Measurements from ENCODE around the gene KCNG2.

Gene KCNG2

DNA sequence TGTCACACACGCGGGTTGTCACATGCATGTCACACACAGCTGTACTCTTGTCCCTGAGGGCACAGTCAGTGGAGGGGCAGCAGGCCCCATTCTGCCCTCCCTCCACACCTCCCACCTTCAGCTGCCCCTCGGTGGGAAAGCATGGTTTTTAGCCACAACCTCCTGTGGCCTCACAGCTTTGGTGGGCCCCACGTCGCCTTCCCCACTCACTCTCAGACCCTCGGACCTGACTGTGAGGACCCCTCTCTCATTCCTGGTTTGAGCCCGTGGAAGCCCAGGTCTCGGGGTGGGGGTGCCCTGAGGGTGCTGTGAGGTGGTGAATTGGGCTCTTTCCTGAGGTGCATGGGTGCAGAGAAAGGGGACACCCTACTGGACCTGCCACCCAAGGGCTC is 19.9 kb downstream of the KCNG2 start:
- in situ Hi-C loops (cut with MboI; ENCODE audit: low sequenced_read_pairs), result no loop called here

DNA sequence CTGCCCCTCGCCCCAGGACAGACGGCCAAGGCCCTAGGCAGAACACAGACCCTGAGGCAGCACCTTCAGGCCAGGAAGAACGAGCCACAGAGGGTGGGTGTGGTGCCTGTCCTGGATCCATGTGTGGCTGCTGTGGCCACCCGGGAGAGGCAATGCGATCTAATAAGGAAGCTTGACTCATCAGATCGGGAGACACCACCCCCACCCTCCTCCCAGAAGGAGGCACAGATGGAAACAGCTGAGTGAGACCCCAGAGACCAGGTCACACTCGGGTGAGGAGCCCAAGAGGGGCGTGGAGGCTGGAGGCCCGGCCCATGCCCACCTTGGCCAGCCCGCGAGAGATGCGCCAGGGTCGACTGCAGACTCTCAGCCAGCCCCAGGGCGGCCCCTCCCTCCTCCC is 20.3 kb downstream of the KCNG2 start:
- in situ Hi-C loops (cut with MboI; ENCODE audit: low sequenced_read_pairs), result no loop called here

- in situ Hi-C loops (cut with MboI; ENCODE audit: low sequenced_read_pairs), result no loop called here
Observed at GRCh38 chr18:79818631-79819030, 20.9 kb downstream of the KCNG2 start.

- in situ Hi-C loops (cut with MboI; ENCODE audit: low sequenced_read_pairs), result no loop called here
Observed at GRCh38 chr18:79819064-79819967, 21.6 kb downstream of the KCNG2 start.

GRCh38 chr18:79819968-79820351 is 22.2 kb downstream of the KCNG2 start:
- in situ Hi-C loops (cut with MboI; ENCODE audit: low sequenced_read_pairs), result no loop called here

- in situ Hi-C loops (cut with MboI; ENCODE audit: low sequenced_read_pairs), result no loop called here
Observed at GRCh38 chr18:79823120-79823519, 25.4 kb downstream of the KCNG2 start.

DNA sequence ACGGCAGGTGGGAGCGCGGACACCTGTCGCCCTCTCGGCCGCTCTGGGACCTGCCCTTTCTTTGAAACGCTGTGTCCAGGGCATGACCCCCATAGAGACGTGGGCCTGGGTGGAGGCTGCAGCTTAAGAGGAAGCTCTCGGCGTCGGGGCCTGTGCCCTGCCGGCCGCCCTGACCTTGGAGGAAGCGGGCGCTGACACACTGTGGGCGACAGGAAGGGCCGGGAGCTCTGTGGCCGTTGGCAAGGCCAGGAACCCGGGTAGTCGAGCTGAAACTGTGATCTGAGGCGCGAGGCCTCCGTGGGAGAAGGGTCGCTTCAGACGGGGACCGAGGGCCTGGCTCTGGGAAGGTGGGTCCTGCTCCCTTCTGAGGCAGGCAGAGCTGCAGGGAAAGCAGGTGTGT is 28.2 kb downstream of the KCNG2 start:
- in situ Hi-C loops (cut with MboI; ENCODE audit: low sequenced_read_pairs), result no loop called here

GRCh38 chr18:79826966-79827365 is 29.2 kb downstream of the KCNG2 start:
- in situ Hi-C loops (cut with MboI; ENCODE audit: low sequenced_read_pairs), result no loop called here

GRCh38 chr18:79828258-79828657 is 30.5 kb downstream of the KCNG2 start:
- in situ Hi-C loops (cut with MboI; ENCODE audit: low sequenced_read_pairs), result no loop called here

GRCh38 chr18:79829136-79829854 is 31.6 kb downstream of the KCNG2 start:
- in situ Hi-C loops (cut with MboI; ENCODE audit: low sequenced_read_pairs), result no loop called here

GRCh38 chr18:79832169-79832568 is 34.4 kb downstream of the KCNG2 start:
- in situ Hi-C loops (cut with MboI; ENCODE audit: low sequenced_read_pairs), result no loop called here

GRCh38 chr18:79834834-79835233 is 37.1 kb downstream of the KCNG2 start:
- in situ Hi-C loops (cut with MboI; ENCODE audit: low sequenced_read_pairs), result no loop called here

- in situ Hi-C loops (cut with MboI; ENCODE audit: low sequenced_read_pairs), result no loop called here
Observed at GRCh38 chr18:79841936-79842335, 44.2 kb downstream of the KCNG2 start.

- in situ Hi-C loops (cut with MboI; ENCODE audit: low sequenced_read_pairs), result no loop called here
Observed at GRCh38 chr18:79844999-79845563, 47.3 kb downstream of the KCNG2 start.

- in situ Hi-C loops (cut with MboI; ENCODE audit: low sequenced_read_pairs), result no loop called here
Observed at GRCh38 chr18:79846936-79847557, 49.3 kb downstream of the KCNG2 start.

DNA sequence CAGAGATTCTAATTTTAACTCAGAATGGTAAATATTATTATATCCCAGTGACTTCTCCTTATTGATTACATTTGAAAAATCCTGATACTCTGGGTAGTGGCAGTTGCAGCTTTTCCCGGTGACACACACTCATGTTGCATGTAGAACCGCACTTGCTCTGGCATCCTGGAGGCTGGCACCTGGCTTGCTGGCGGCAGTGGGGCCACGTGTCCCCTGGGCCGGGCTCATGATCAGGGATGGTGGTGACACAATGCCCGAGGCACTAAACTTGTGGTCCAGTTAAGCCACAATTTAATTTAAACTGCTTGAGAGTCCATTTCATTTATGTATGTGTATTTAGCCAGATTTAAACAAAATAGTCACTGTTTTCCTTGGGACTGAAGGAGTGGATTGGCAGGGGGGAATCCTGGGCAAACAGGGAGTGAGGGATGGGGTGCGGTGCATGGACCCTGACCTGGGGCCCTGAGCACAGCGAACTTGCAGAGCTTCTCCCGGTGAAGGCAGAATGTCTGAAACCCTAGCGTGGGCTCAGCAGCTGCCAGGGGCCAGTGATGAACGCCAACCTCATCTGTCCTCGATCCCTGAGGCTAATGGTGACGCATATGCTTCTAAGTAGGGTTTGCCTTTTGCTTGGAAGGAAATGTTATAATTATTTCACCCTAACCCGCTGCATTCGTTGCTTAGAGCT is 50.0 kb downstream of the KCNG2 start:
- in situ Hi-C loops (cut with MboI; ENCODE audit: low sequenced_read_pairs), result no loop called here

- in situ Hi-C loops (cut with MboI; ENCODE audit: low sequenced_read_pairs), result no loop called here
Observed at GRCh38 chr18:79848294-79848578, 50.5 kb downstream of the KCNG2 start.

DNA sequence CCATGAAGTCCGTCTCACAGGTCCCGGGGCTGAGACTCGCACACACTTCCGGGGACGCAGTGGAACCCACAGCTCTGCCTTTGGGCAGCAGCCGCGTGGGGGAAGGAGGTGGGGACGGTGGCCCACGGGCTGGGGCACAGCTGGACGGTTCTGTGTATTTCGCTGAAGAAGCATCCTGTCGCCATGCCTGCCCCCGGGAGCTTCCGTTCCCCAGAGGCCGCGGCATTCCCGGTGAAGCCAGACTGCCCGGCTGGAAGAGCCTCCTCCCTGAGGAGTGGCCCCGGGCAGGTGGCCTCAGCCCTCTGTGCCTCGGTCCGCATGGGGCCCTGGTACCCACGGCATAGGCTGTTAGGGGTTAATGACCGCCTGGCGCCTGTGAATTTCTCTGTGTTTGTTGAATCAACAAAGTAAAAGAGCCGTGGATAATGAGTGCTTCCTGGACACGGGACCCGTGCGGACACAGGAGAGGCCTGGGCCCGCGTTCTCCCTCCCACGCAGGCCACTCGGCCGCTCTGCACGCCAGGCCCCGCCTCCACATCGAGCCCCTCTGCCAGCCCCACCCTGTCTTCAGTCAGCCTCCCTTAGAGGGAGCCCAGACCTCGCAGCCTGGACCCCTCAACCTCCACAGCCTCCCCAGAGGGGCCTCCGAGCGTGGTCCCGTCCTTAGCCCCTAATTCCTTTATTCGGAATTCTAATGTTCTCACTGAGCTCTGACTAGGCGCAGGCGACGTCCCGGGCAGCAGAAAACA is 51.0 kb downstream of the KCNG2 start:
- in situ Hi-C loops (cut with MboI; ENCODE audit: low sequenced_read_pairs), result no loop called here

DNA sequence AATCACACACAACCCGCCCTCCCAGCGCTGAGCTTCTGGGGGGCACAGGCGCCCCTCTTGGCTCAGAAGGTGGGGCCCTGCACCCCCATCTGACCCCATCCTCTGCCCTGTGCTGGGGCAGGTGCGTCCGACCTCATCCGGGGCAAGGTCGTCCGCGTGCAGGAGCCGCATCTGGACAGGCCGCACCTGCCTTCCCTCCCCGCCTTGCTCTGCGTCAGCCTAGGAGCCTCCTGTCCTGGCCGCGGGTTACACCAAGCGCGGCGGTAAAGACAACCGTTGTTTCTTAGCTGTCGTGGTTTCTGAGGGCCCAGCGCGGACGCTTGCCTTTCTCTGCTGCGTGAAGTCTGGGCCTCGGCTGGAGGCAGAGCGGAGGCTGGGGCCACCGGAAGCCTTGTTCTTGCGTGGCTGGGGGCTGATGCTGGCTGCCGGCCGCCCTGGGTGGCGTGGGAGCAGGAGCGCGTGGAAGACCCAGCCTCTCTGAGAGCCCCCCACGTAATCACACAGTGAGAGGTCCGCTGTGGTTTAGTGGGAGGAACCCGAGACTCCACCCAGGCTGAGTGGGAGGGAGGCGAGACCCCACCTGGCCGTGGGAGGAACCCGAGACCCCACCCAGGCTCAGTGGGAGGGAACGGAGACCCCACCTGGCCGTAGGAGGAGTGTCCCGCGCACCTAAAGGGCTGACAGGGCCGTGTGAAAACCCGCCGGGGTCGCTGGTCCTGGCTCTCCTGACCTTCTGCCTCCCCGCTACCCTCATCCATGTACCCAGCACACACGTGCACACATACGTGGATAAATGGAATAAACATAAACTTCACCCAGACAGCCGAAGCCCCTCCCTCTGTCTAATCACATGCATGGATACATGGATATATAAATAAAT is 51.8 kb downstream of the KCNG2 start:
- in situ Hi-C loops (cut with MboI; ENCODE audit: low sequenced_read_pairs), result no loop called here

Data from HL-60/S4 treated with phorbol 12-myristate 13-acetate at 8.2 ng/mL for 4 days and 3 days (cell line).